K562 (cell line): ENCODE results near the gene CYTH1. TPM values are rescaled to one million over a fixed set of nuclear protein-coding genes. Genes with fewer than 3 reads are reported as not detected.

Source experiments
- HEY1 ChIP-seq: fragments of 250-450 bp; sonication (Bioruptor Pico); IDR thresholded peaks from 2 replicates; pipeline ENCODE4 v1.5.0; 2020; ENCODE audit warnings: mild to moderate bottlenecking, moderate library complexity, borderline replicate concordance
- HMG20B ChIP-seq: fragments of 250-450 bp; sonication (Bioruptor Pico); IDR thresholded peaks from 2 replicates; pipeline ENCODE4 v1.5.0; 2021; ENCODE audit warnings: mild to moderate bottlenecking
- KLF10 ChIP-seq: fragments of 250-450 bp; sonication (Bioruptor Pico); IDR thresholded peaks from 2 replicates; pipeline ENCODE4 v1.6.1; 2021; ENCODE audit warnings: matching md5 sums
- KLF16 ChIP-seq: IDR thresholded peaks from 2 replicates; pipeline ENCODE4 v1.6.1; 2016; ENCODE audit warnings: antibody characterized with exemption
- L3MBTL2 ChIP-seq: fragments of 450-650 bp; IDR thresholded peaks from 2 replicates; pipeline ENCODE4 v1.6.1; 2016; ENCODE audit warnings: mild to moderate bottlenecking, moderate library complexity
- MAFG ChIP-seq: fragments of 450-650 bp; conservative IDR thresholded peaks from 2 replicates; pipeline ENCODE4 v1.6.1; 2016; ENCODE audit warnings: missing genetic modification characterization, missing compliant biosample characterization
- MCM2 ChIP-seq: fragments of 450-650 bp; IDR thresholded peaks from 2 replicates; pipeline ENCODE4 v1.6.1; 2017; ENCODE audit warnings: low read depth, mild to moderate bottlenecking
- NR1H2 ChIP-seq: sonication (generic); formaldehyde crosslinking; IDR thresholded peaks from 2 replicates; pipeline ENCODE4 v1.4.0; 2020; ENCODE audit warnings: mild to moderate bottlenecking, missing genetic modification reagents
- NR2C2 ChIP-seq, 2 experiments: fragments of 200-800 bp in 1 of 2; sonication (Bioruptor generic) in 1 of 2; sonication (generic) in 1 of 2; formaldehyde crosslinking in 1 of 2; IDR thresholded peaks; 2 replicates each; pipeline versions ENCODE4 v1.6.1 to v1.8.0; 2016 to 2022; ENCODE audit warnings: mild to moderate bottlenecking in 1 of 2, missing compliant biosample characterization in 1 of 2, missing genetic modification characterization in 1 of 2, missing genetic modification reagents in 1 of 2
- PML ChIP-seq: IDR thresholded peaks from 2 replicates; pipeline ENCODE4 v1.6.1; 2012; ENCODE audit warnings: low read length, inconsistent platforms
- RAD21 ChIP-seq, 2 experiments: fragments of 250-450 bp in 1 of 2; fragments of 450-650 bp in 1 of 2; sonication (Bioruptor Pico) in 1 of 2; formaldehyde crosslinking in 1 of 2; IDR thresholded peaks in 1 of 2; conservative IDR thresholded peaks in 1 of 2; 2 replicates each; pipeline versions ENCODE4 v1.4.0 to v1.8.0; 2020 to 2022; ENCODE audit warnings: mild to moderate bottlenecking in 2 of 2, moderate library complexity in 1 of 2
- RFX7 ChIP-seq: fragments of 250-450 bp; sonication (Bioruptor Pico); IDR thresholded peaks from 2 replicates; pipeline ENCODE4 v1.5.1; 2021; ENCODE audit warnings: mild to moderate bottlenecking
- SIN3B ChIP-seq: fragments of 450-650 bp; IDR thresholded peaks from 2 replicates; pipeline ENCODE4 v1.6.1; 2017; ENCODE audit warnings: low read depth, mild to moderate bottlenecking, moderate library complexity
- TCF7 ChIP-seq: sonication (generic); IDR thresholded peaks from 2 replicates; pipeline ENCODE4 v1.6.1; 2016; ENCODE audit warnings: antibody characterized with exemption, borderline replicate concordance
- ZBTB7A ChIP-seq: IDR thresholded peaks from 2 replicates; pipeline ENCODE4 v1.6.1; 2011; ENCODE audit warnings: low read depth, mild to moderate bottlenecking, low read length, moderate library complexity, borderline replicate concordance; ENCODE audit not compliant: control insufficient read depth
- ZNF133 ChIP-seq: fragments of 250-450 bp; sonication (Bioruptor Pico); IDR thresholded peaks from 2 replicates; pipeline ENCODE4 v1.4.0; 2020; ENCODE audit warnings: mild to moderate bottlenecking
- ZNF41 ChIP-seq: fragments of 250-450 bp; sonication (Bioruptor Pico); conservative IDR thresholded peaks from 2 replicates; pipeline ENCODE4 v1.4.0; 2020; ENCODE audit warnings: mild to moderate bottlenecking
- ZNF644 ChIP-seq: fragments of 200-800 bp; sonication (Bioruptor generic); IDR thresholded peaks from 2 replicates; pipeline ENCODE4 v1.6.1; 2016; ENCODE audit warnings: low read depth, missing genetic modification characterization, missing compliant biosample characterization
- polyA plus RNA-seq, 8 experiments: library from polyadenylated mRNA; depleted of rRNA in 4 of 8; stranded (reverse) in 5 of 8; unstranded in 3 of 8; fragments of >200 nt; fragmentation: Nextera tagmentation in 2 of 8; fragmentation: Illumina TruSeq in 1 of 8; extraction: Ambion mirVana in 2 of 8; extraction: Trizol in 1 of 8; gene quantifications; 2 replicates each; pipeline versions ENCODE4 v1.2.1 to v1.2.3, GENCODE V29; 2011 to 2014; ENCODE audit warnings: inconsistent platforms in 1 of 8, missing spikeins in 1 of 8
- total RNA-seq, 7 experiments: library from RNA; depleted of rRNA in 6 of 7; stranded (reverse); fragments of >200 nt in 6 of 7; fragmentation: Illumina TruSeq in 2 of 7; extraction: Trizol in 2 of 7; gene quantifications; 2 replicates each; pipeline versions ENCODE4 v1.2.1 to v1.2.3, GENCODE V29; 2011 to 2021; ENCODE audit warnings: low replicate concordance in 1 of 7
- TF ChIP-seq, protein P1 (sequence below): fragments of 200-800 bp; sonication (Bioruptor generic); IDR thresholded peaks from 2 replicates; pipeline ENCODE4 v1.6.1; 2017; ENCODE audit warnings: missing genetic modification characterization, missing compliant biosample characterization
- TF ChIP-seq, protein P2 (sequence below): IDR thresholded peaks from 2 replicates; pipeline ENCODE4 v1.6.1; 2012; ENCODE audit warnings: low read depth, low read length, improper control_type of control experiment, borderline replicate concordance
- TF ChIP-seq, protein P3 (sequence below), 2 experiments: fragments of 150-350 bp in 1 of 2; IDR thresholded peaks; 2 replicates each; pipeline ENCODE4 v1.6.1; 2012 to 2016; ENCODE audit warnings: low read depth in 2 of 2, low read length in 2 of 2, mild to moderate bottlenecking in 1 of 2, moderate library complexity in 1 of 2

CYTH1 gene
- total and polyA plus RNA-seq, 9 of the 15 experiments (the other 6 are each of a cell fraction or from before 2014, with no cell fraction given) = 0.52 to 27.7 (median 16.8) TPM

DNA sequence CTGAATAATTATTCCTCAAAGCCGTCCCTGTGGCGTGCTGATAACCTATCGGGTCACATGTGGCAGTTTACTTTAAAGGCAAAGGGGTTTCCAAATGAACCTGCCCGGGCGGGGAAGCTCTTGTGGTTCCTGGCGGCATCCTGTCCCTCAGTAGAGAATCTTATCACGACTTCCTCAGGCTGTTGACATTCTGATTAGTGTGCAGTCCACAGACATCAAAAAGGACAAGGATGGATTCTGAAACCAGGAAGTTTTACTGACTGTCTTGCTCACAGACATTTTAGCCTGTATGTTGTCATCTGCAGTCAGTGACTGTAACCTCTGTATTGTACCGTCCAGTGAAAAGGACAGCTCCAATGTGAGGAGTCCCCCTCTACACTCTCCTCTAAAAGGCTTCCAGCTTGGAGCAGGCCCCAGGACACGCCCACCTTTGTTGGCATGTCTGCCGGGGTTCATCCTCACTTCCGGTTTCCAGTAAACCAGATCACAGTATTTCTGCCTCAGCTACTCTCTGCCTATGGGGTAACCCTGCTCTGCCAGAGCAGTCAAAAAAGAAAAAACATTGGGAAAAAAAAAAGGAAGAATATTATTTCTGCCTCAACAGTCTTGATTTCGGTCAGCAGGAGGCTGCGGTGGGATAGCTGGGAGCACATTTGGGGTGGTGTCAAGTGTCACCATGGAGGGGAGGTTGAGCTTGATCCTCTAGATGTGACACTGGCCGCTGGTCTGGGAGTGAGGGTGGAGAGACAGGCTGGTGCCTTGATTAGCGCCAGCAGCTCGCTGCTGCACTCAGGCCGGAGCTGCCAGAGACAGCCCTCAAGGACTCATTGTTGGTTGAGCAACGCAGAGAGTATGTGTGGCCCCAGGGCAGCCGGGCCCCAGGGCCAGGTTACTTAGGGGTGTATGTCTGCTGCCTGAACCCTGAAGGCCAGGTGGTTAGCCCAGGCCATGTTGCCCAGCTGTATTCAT lies 115.8 kb downstream of the CYTH1 start (continued):
- TF ChIP-seq L3MBTL2 (peak; percentile 70), RAD21 (CRISPR knock-in tag; conservative IDR thresholded peaks at IDR 0.05 in 1 of 2, IDR thresholded peaks at IDR 0.05 in 1 of 2) (peak in 1 of 2 experiments; percentile 28; a peak in 2 of 4 replicates), ZNF41 (peak; percentile 34; the same call in 1 of the 2 replicates), RFX7 (no peak), TCF7 (peak; percentile 99), MCM2 (no peak), KLF10 (CRISPR knock-in tag) (no peak), NR2C2 (CRISPR knock-in tag; IDR thresholded peaks at IDR 0.05) (no peak), NR2C2 (tag; IDR thresholded peaks at IDR 0.05) (peak; percentile 85), ZBTB7A (peak; percentile 48; the same call in 1 of the 2 replicates), PML (peak; percentile 97), KLF16 (peak; percentile 97), HEY1 (CRISPR knock-in tag) (peak; percentile 83; the same call in 1 of the 2 replicates), ZNF133 (no peak), HMG20B (CRISPR knock-in tag) (no peak), NR1H2 (CRISPR knock-in tag) (no peak), SIN3B (no peak), ZNF644 (tag) (peak; percentile 88), MAFG (peak; percentile 42; the same call in 1 of the 2 replicates)
- TF ChIP-seq, protein P1, sequence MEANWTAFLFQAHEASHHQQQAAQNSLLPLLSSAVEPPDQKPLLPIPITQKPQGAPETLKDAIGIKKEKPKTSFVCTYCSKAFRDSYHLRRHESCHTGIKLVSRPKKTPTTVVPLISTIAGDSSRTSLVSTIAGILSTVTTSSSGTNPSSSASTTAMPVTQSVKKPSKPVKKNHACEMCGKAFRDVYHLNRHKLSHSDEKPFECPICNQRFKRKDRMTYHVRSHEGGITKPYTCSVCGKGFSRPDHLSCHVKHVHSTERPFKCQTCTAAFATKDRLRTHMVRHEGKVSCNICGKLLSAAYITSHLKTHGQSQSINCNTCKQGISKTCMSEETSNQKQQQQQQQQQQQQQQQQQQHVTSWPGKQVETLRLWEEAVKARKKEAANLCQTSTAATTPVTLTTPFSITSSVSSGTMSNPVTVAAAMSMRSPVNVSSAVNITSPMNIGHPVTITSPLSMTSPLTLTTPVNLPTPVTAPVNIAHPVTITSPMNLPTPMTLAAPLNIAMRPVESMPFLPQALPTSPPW (CRISPR knock-in tag) = peak; percentile 81
- TF ChIP-seq, protein P2, sequence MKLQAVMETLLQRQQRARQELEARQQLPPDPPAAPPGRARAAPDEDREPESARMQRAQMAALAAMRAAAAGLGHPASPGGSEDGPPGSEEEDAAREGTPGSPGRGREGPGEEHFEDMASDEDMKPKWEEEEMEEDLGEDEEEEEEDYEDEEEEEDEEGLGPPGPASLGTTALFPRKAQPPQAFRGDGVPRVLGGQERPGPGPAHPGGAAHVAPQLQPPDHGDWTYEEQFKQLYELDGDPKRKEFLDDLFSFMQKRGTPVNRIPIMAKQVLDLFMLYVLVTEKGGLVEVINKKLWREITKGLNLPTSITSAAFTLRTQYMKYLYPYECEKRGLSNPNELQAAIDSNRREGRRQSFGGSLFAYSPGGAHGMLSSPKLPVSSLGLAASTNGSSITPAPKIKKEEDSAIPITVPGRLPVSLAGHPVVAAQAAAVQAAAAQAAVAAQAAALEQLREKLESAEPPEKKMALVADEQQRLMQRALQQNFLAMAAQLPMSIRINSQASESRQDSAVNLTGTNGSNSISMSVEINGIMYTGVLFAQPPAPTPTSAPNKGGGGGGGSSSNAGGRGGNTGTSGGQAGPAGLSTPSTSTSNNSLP = peak; percentile 88
- TF ChIP-seq, protein P3, sequence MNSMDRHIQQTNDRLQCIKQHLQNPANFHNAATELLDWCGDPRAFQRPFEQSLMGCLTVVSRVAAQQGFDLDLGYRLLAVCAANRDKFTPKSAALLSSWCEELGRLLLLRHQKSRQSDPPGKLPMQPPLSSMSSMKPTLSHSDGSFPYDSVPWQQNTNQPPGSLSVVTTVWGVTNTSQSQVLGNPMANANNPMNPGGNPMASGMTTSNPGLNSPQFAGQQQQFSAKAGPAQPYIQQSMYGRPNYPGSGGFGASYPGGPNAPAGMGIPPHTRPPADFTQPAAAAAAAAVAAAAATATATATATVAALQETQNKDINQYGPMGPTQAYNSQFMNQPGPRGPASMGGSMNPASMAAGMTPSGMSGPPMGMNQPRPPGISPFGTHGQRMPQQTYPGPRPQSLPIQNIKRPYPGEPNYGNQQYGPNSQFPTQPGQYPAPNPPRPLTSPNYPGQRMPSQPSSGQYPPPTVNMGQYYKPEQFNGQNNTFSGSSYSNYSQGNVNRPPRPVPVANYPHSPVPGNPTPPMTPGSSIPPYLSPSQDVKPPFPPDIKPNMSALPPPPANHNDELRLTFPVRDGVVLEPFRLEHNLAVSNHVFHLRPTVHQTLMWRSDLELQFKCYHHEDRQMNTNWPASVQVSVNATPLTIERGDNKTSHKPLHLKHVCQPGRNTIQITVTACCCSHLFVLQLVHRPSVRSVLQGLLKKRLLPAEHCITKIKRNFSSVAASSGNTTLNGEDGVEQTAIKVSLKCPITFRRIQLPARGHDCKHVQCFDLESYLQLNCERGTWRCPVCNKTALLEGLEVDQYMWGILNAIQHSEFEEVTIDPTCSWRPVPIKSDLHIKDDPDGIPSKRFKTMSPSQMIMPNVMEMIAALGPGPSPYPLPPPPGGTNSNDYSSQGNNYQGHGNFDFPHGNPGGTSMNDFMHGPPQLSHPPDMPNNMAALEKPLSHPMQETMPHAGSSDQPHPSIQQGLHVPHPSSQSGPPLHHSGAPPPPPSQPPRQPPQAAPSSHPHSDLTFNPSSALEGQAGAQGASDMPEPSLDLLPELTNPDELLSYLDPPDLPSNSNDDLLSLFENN (IDR thresholded peaks at IDR 0.05; ENCODE audit: low read depth in 2 of 2, low read length in 2 of 2) = peak in 1 of 2 experiments; percentile 96; a peak in 2 of 4 replicates
